Left ventricle myocardium superior (tissue), 1 donor: ENCODE measurements around the gene KRTAP19-7. TPM values are rescaled to one million over a fixed set of nuclear protein-coding genes. Genes with fewer than 3 reads are reported as not detected.

ENCODE experiments used
- total RNA-seq: library from RNA; stranded (reverse); fragmentation: NEBNext Ultra II Directional; extraction: Animal tissue kit (Norgen Biotek cat#: 25700); gene quantifications from one replicate; pipeline ENCODE4 v1.2.1, GENCODE V29; 2021
- donor health status: DM: no; HTN: yes; CAD: no; lungs with severe emphysema.

The KRTAP19-7 gene
- total RNA-seq, 1 donor from 2014 or later, result not detected

Other genes with a start within 250 kb of the KRTAP19-7 start
- gene KRTAP26-1, start 241.0 kb downstream of the KRTAP19-7 start, total RNA-seq, result not detected
- gene KRTAP27-1, start 223.6 kb downstream of the KRTAP19-7 start, total RNA-seq, result not detected
- gene KRTAP23-1, start 212.7 kb downstream of the KRTAP19-7 start, total RNA-seq, result not detected
- not detected for gene KRTAP13-2, start 189.0 kb downstream of the KRTAP19-7 start, total RNA-seq
- not detected for gene KRTAP13-1, start 165.3 kb downstream of the KRTAP19-7 start, total RNA-seq
- not detected for gene KRTAP13-3, start 135.4 kb downstream of the KRTAP19-7 start, total RNA-seq
- not detected for gene KRTAP13-4, start 131.1 kb downstream of the KRTAP19-7 start, total RNA-seq
- not detected for gene KRTAP15-1, start 121.0 kb downstream of the KRTAP19-7 start, total RNA-seq
- not detected for gene KRTAP19-1, start 80.9 kb downstream of the KRTAP19-7 start, total RNA-seq
- not detected for gene KRTAP19-2, start 73.9 kb downstream of the KRTAP19-7 start, total RNA-seq
- gene KRTAP19-3, start 69.3 kb downstream of the KRTAP19-7 start, total RNA-seq, result not detected
- gene KRTAP19-4, start 64.1 kb downstream of the KRTAP19-7 start, total RNA-seq, result not detected
- gene KRTAP19-5, start 59.2 kb downstream of the KRTAP19-7 start, total RNA-seq, result not detected
- gene KRTAP19-6, start 19.4 kb downstream of the KRTAP19-7 start, total RNA-seq, result not detected
- gene KRTAP22-2, start 29.1 kb upstream of the KRTAP19-7 start, total RNA-seq, result not detected
- not detected for gene KRTAP6-3, start 31.1 kb upstream of the KRTAP19-7 start, total RNA-seq
- not detected for gene KRTAP6-2, start 37.6 kb upstream of the KRTAP19-7 start, total RNA-seq
- gene KRTAP22-1, start 39.8 kb upstream of the KRTAP19-7 start, total RNA-seq, result not detected
- not detected for gene KRTAP6-1, start 52.6 kb upstream of the KRTAP19-7 start, total RNA-seq
- not detected for gene KRTAP20-1, start 55.1 kb upstream of the KRTAP19-7 start, total RNA-seq
- not detected for gene KRTAP20-4, start 59.3 kb upstream of the KRTAP19-7 start, total RNA-seq
- gene KRTAP20-2, start 73.9 kb upstream of the KRTAP19-7 start, total RNA-seq, result not detected
- gene KRTAP20-3, start 81.5 kb upstream of the KRTAP19-7 start, total RNA-seq, result not detected
- gene KRTAP21-3, start 157.5 kb upstream of the KRTAP19-7 start, total RNA-seq, result not detected
- not detected for gene KRTAP21-2, start 185.9 kb upstream of the KRTAP19-7 start, total RNA-seq
- not detected for gene KRTAP21-1, start 194.1 kb upstream of the KRTAP19-7 start, total RNA-seq